Neural cell (in vitro differentiated cells): ENCODE data around the gene ATF7. TPM values are rescaled to one million over a fixed set of nuclear protein-coding genes. Genes with fewer than 3 reads are reported as not detected.

Experiments
- H2AFZ ChIP-seq: fragments of 200-600, 300-800 bp; sonication (generic), shearing (Covaris generic); 2 replicates; pipeline ENCODE4 v1.6.0; 2014; ENCODE audit warnings: low read depth, mild to moderate bottlenecking, antibody characterized with exemption, low read length, moderate library complexity
- H3F3A ChIP-seq: fragments of 200-600 bp; shearing (Covaris generic); 2 replicates; pipeline ENCODE4 v1.6.1; 2016; ENCODE audit warnings: mild to moderate bottlenecking, moderate library complexity, mixed read lengths, antibody characterized with exemption, low read length; ENCODE audit not compliant: insufficient read depth, poor library complexity, severe bottlenecking
- H3K27ac ChIP-seq: fragments of 200-600, 300-800 bp; sonication (generic), shearing (Covaris generic); 2 replicates; pipeline ENCODE4 v1.5.1; 2014; ENCODE audit warnings: mild to moderate bottlenecking, low read length, moderate library complexity
- H3K27me3 ChIP-seq: fragments of 300-800, 200-600 bp; sonication (generic), shearing (Covaris generic); 2 replicates; pipeline ENCODE4 v1.6.0; 2014; ENCODE audit warnings: mild to moderate bottlenecking, low read depth, low read length, moderate library complexity; ENCODE audit not compliant: insufficient read depth
- H3K36me3 ChIP-seq: fragments of 300-800, 200-600 bp; sonication (generic), shearing (Covaris generic); 2 replicates; pipeline ENCODE4 v1.5.1; 2014; ENCODE audit warnings: mild to moderate bottlenecking, antibody characterized with exemption, low read length, moderate library complexity; ENCODE audit not compliant: insufficient read depth
- H3K4me2 ChIP-seq: fragments of 300-800, 200-600 bp; sonication (generic), shearing (Covaris generic); 2 replicates; pipeline ENCODE4 v1.6.0; 2014; ENCODE audit warnings: mild to moderate bottlenecking, low read length
- H3K4me3 ChIP-seq: fragments of 300-800, 200-600 bp; sonication (generic), shearing (Covaris generic); 2 replicates; pipeline ENCODE4 v1.5.1; 2014; ENCODE audit warnings: mild to moderate bottlenecking, low read length, moderate library complexity
- H3K79me2 ChIP-seq: fragments of 200-600 bp; shearing (Covaris generic); replicated peaks from 2 replicates; pipeline ENCODE4 v1.6.0; 2014; ENCODE audit warnings: mild to moderate bottlenecking, low read length, moderate library complexity; ENCODE audit not compliant: insufficient read depth
- H3K9ac ChIP-seq: fragments of 300-800, 200-600 bp; sonication (generic), shearing (Covaris generic); 2 replicates; pipeline ENCODE4 v1.6.1; 2016; ENCODE audit warnings: mild to moderate bottlenecking, low read length, mixed read lengths
- H3K9me2 ChIP-seq: fragments of 200-600 bp; shearing (Covaris generic); 2 replicates; pipeline ENCODE4 v1.6.1; 2016; ENCODE audit warnings: mild to moderate bottlenecking, low read length, mixed read lengths; ENCODE audit not compliant: insufficient read depth
- H3K9me3 ChIP-seq: fragments of 200-600, 300-800 bp; sonication (generic), shearing (Covaris generic); 2 replicates; pipeline ENCODE4 v1.6.1; 2016; ENCODE audit warnings: mild to moderate bottlenecking, mixed run types, low read length, moderate library complexity, mixed read lengths
- H4K20me1 ChIP-seq: fragments of 200-600 bp; shearing (Covaris generic); 2 replicates; pipeline ENCODE4 v1.6.1; 2016; ENCODE audit warnings: mild to moderate bottlenecking, mixed run types; ENCODE audit not compliant: insufficient read depth
- EP300 ChIP-seq: fragments of 450-650 bp; conservative IDR thresholded peaks from 2 replicates; pipeline ENCODE4 v1.6.1; 2014; ENCODE audit warnings: antibody characterized with exemption, mild to moderate bottlenecking, moderate library complexity; ENCODE audit not compliant: poor library complexity, severe bottlenecking
- EZH2 ChIP-seq: fragments of 200-600, 300-800 bp; shearing (Covaris generic), sonication (generic); IDR thresholded peaks from 2 replicates; pipeline ENCODE4 v1.6.1; 2014; ENCODE audit warnings: antibody characterized with exemption, low read length, borderline replicate concordance, mild to moderate bottlenecking; ENCODE audit not compliant: insufficient read depth, poor library complexity, severe bottlenecking
- MXI1 ChIP-seq: fragments of 450-650 bp; conservative IDR thresholded peaks from 2 replicates; pipeline ENCODE4 v1.6.1; 2014; ENCODE audit warnings: antibody characterized with exemption, mild to moderate bottlenecking; ENCODE audit not compliant: poor library complexity, severe bottlenecking
- POLR2AphosphoS5 ChIP-seq: IDR thresholded peaks from 2 replicates; pipeline ENCODE4 v1.6.1; 2012
- RAD21 ChIP-seq: fragments of 450-650 bp; conservative IDR thresholded peaks from 2 replicates; pipeline ENCODE4 v1.6.1; 2014; ENCODE audit warnings: antibody characterized with exemption, mild to moderate bottlenecking, moderate library complexity
- SMC3 ChIP-seq: fragments of 450-650 bp; conservative IDR thresholded peaks from 2 replicates; pipeline ENCODE4 v1.6.1; 2014; ENCODE audit warnings: antibody characterized with exemption, mild to moderate bottlenecking, moderate library complexity; ENCODE audit not compliant: poor library complexity
- TAF1 ChIP-seq: IDR thresholded peaks from 2 replicates; pipeline ENCODE4 v1.6.1; 2012; ENCODE audit warnings: low read depth
- polyA plus RNA-seq: library from polyadenylated mRNA; depleted of rRNA; stranded (reverse); fragments of >200 nt; gene quantifications from 2 replicates; pipeline ENCODE4 v1.2.3, GENCODE V29; 2014
- TF ChIP-seq, protein P1 (sequence below): IDR thresholded peaks from 2 replicates; pipeline ENCODE4 v1.6.1; 2012; ENCODE audit warnings: borderline replicate concordance
- TF ChIP-seq, protein P2 (sequence below): fragments of 450-650 bp; IDR thresholded peaks from 2 replicates; pipeline ENCODE4 v1.5.1; 2014; ENCODE audit warnings: antibody characterized with exemption, mild to moderate bottlenecking, moderate library complexity; ENCODE audit not compliant: poor library complexity, severe bottlenecking

The ATF7 gene
- polyA plus RNA-seq, 1 donor from 2014 or later: 6.3 TPM

DNA sequence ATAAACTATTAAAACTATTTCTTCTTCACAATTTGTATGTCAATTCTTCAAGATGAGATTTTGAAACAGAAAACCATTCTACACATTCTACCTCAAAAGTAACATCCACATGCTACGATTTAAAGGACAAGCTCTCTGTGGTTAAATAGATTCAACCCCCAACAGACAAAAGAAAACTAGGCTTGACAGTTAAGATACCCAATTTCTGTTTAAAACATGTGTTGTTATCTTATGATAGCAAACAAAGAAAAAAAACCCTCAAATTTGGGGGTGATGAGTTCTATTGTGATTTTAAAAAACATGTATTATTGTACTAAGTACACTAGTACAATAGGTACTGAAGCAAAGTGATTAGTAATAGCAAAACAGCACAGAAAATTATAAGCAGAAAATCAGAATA lies 33.8 kb downstream of the ATF7 start:
- peaks cover 8% of the 10 kb centered on the region for H3F3A ChIP-seq
- H3K9ac ChIP-seq: peak overlapping the region; percentile 58
- peak overlapping the region; percentile 18 for H2AFZ ChIP-seq
- peak overlapping the region; percentile 95 for H3K27ac ChIP-seq
- H3K4me2 ChIP-seq: peak overlapping the region; percentile 38
- H3K27me3 ChIP-seq: no peaks in the 10 kb centered on the region
- H3K9me2 ChIP-seq: no peaks in the 10 kb centered on the region
- H4K20me1 ChIP-seq: no peaks in the 10 kb centered on the region
- H3K4me3 ChIP-seq: peak overlapping the region; percentile 52
- H3K79me2 ChIP-seq: peaks cover 13% of the 10 kb centered on the region
- TF ChIP-seq RAD21: no peak
- no peak for TF ChIP-seq SMC3
- TF ChIP-seq, protein P1, sequence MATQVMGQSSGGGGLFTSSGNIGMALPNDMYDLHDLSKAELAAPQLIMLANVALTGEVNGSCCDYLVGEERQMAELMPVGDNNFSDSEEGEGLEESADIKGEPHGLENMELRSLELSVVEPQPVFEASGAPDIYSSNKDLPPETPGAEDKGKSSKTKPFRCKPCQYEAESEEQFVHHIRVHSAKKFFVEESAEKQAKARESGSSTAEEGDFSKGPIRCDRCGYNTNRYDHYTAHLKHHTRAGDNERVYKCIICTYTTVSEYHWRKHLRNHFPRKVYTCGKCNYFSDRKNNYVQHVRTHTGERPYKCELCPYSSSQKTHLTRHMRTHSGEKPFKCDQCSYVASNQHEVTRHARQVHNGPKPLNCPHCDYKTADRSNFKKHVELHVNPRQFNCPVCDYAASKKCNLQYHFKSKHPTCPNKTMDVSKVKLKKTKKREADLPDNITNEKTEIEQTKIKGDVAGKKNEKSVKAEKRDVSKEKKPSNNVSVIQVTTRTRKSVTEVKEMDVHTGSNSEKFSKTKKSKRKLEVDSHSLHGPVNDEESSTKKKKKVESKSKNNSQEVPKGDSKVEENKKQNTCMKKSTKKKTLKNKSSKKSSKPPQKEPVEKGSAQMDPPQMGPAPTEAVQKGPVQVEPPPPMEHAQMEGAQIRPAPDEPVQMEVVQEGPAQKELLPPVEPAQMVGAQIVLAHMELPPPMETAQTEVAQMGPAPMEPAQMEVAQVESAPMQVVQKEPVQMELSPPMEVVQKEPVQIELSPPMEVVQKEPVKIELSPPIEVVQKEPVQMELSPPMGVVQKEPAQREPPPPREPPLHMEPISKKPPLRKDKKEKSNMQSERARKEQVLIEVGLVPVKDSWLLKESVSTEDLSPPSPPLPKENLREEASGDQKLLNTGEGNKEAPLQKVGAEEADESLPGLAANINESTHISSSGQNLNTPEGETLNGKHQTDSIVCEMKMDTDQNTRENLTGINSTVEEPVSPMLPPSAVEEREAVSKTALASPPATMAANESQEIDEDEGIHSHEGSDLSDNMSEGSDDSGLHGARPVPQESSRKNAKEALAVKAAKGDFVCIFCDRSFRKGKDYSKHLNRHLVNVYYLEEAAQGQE: no peak
- TF ChIP-seq TAF1: no peak
- TF ChIP-seq, protein P2, sequence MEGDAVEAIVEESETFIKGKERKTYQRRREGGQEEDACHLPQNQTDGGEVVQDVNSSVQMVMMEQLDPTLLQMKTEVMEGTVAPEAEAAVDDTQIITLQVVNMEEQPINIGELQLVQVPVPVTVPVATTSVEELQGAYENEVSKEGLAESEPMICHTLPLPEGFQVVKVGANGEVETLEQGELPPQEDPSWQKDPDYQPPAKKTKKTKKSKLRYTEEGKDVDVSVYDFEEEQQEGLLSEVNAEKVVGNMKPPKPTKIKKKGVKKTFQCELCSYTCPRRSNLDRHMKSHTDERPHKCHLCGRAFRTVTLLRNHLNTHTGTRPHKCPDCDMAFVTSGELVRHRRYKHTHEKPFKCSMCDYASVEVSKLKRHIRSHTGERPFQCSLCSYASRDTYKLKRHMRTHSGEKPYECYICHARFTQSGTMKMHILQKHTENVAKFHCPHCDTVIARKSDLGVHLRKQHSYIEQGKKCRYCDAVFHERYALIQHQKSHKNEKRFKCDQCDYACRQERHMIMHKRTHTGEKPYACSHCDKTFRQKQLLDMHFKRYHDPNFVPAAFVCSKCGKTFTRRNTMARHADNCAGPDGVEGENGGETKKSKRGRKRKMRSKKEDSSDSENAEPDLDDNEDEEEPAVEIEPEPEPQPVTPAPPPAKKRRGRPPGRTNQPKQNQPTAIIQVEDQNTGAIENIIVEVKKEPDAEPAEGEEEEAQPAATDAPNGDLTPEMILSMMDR: no peak
- no peak for TF ChIP-seq POLR2AphosphoS5
- H3K36me3 ChIP-seq: no peaks in the 10 kb centered on the region
- no peaks in the 10 kb centered on the region for H3K9me3 ChIP-seq

DNA sequence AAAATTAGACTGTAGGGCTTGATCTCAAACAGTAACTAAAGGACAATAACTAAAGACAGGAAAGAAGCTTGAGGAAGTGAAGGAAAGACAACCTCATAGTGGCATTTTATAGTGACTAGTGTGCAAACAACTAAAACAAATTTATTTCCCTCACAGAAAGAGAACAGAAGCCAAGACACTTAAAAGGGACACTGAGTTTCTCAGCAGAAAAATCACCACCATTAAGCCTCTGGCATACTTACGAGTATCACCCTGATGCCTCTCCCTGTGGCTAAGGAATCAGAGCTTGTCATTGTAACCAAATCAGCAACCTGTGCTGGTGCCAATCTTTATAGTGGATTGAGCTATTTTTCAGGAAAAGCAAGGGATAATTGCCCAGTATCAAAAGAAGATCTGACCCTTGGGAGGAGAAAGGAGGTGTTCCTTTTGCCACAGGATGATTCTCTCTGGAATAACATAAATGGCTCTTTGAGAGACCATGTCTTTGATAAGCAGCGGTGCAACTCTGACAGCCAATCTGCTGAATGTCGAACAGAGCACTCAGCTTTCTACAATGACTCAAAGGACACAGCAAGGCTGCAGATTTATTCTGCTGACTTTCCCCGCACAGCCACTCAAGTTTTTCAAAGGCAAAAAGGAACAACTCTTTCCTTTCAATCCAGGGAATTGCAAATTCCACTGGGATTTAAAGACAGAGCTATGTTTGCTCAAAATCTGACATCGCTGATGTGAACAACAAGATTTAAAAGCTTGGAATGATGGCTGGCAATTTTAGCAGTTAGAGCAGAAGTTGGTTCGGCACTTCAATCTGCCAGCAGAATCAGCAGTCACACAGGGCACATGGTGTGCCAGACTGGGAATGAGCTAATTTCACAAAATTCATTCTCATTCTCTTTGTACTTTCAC lies 34.6 kb downstream of the ATF7 start:
- Histone ChIP-seq H3K4me2 (peak overlapping the region; percentile 38), H3K27ac (peak overlapping the region; percentile 95), H3K27me3 (no peaks in the 10 kb centered on the region)

More for the DNA sequence above, 34.6 kb downstream of the ATF7 start:
- Histone ChIP-seq H3K9me2 (no peaks in the 10 kb centered on the region), H3K36me3 (no peaks in the 10 kb centered on the region), H3K9ac (peak overlapping the region; percentile 58), H2AFZ (peak overlapping the region; percentile 18), H3K4me3 (peak overlapping the region; percentile 52), H3K79me2 (peaks cover 13% of the 10 kb centered on the region), H3K9me3 (no peaks in the 10 kb centered on the region), H4K20me1 (no peaks in the 10 kb centered on the region), H3F3A (peaks cover 8% of the 10 kb centered on the region)
- peak; percentile 74 for TF ChIP-seq MXI1
- TF ChIP-seq, protein P2: no peak
- TF ChIP-seq, protein P1: peak; percentile 98
- peak; percentile 96 for TF ChIP-seq EP300
- no peak for TF ChIP-seq SMC3
- TF ChIP-seq POLR2AphosphoS5: peak; percentile 94
- TF ChIP-seq EZH2: no peak
- TF ChIP-seq RAD21: peak; percentile 49
- no peak for TF ChIP-seq TAF1
